GM23338 (cell line): ENCODE results near the gene DSG4.

Experiments used
- CREB1 ChIP-seq: fragments of 250-450 bp; sonication (Bioruptor Pico); IDR thresholded peaks from 2 replicates; pipeline ENCODE4 v1.5.0; 2020; ENCODE audit warnings: low read depth, mild to moderate bottlenecking, moderate library complexity
- CTCF ChIP-seq, 2 experiments: fragments of 200-600 bp in 1 of 2; sonication (generic) in 1 of 2; conservative IDR thresholded peaks; 2 replicates each; pipeline versions ENCODE4 v1.5.1 to v1.6.1; 2016 to 2017; ENCODE audit warnings: antibody characterized with exemption in 2 of 2, low read depth in 2 of 2, mild to moderate bottlenecking in 2 of 2, moderate library complexity in 1 of 2
- ETS1 ChIP-seq: IDR thresholded peaks from 2 replicates; pipeline ENCODE4 v1.6.1; 2016; ENCODE audit warnings: antibody characterized with exemption
- EZH2 ChIP-seq: fragments of 200-600 bp; sonication (generic); IDR thresholded peaks from one replicate; pipeline ENCODE4 v1.8.0; 2017; ENCODE audit warnings: antibody characterized with exemption, mild to moderate bottlenecking, low read depth; ENCODE audit not compliant: unreplicated experiment
- EZH2phosphoT487 ChIP-seq: fragments of 200-600 bp; sonication (generic); IDR thresholded peaks from one replicate; pipeline ENCODE4 v1.8.1; 2018; ENCODE audit warnings: antibody characterized with exemption; ENCODE audit not compliant: unreplicated experiment
- JUNB ChIP-seq: IDR thresholded peaks from one replicate; pipeline ENCODE4 v1.6.1; 2016; ENCODE audit warnings: antibody characterized with exemption; ENCODE audit not compliant: unreplicated experiment
- NANOG ChIP-seq: IDR thresholded peaks from 2 replicates; pipeline ENCODE4 v1.6.1; 2016; ENCODE audit warnings: antibody characterized with exemption, borderline replicate concordance
- POLR2AphosphoS5 ChIP-seq: IDR thresholded peaks from 2 replicates; pipeline ENCODE4 v1.6.1; 2016; ENCODE audit warnings: antibody characterized with exemption, low read depth
- REST ChIP-seq: IDR thresholded peaks from one replicate; pipeline ENCODE4 v1.6.1; 2018; ENCODE audit warnings: antibody characterized with exemption; ENCODE audit not compliant: unreplicated experiment
- STAT1 ChIP-seq: IDR thresholded peaks from one replicate; pipeline ENCODE4 v1.6.1; 2016; ENCODE audit warnings: antibody characterized with exemption; ENCODE audit not compliant: unreplicated experiment
- ZNF114 ChIP-seq: fragments of 250-450 bp; sonication (Bioruptor Pico); IDR thresholded peaks from 2 replicates; pipeline ENCODE4 v1.5.0; 2020; ENCODE audit warnings: mild to moderate bottlenecking, moderate library complexity
- ZNF331 ChIP-seq: fragments of 250-450 bp; sonication (Bioruptor Pico); IDR thresholded peaks from 2 replicates; pipeline ENCODE4 v1.5.0; 2020; ENCODE audit warnings: low read depth, mild to moderate bottlenecking, moderate library complexity
- ZNF462 ChIP-seq: fragments of 250-450 bp; sonication (Bioruptor Pico); IDR thresholded peaks from 2 replicates; pipeline ENCODE4 v1.5.0; 2020; ENCODE audit warnings: mild to moderate bottlenecking, moderate library complexity

GRCh38 chr18:31403409-31403808 lies 26.8 kb downstream of the DSG4 start:
- TF ChIP-seq POLR2AphosphoS5 (no peak), CREB1 (CRISPR knock-in tag) (no peak), CTCF (conservative IDR thresholded peaks at IDR 0.05; ENCODE audit: low read depth in 2 of 2) (no peak), EZH2phosphoT487 (no peak), REST (no peak), EZH2 (no peak), JUNB (no peak), STAT1 (no peak), ZNF114 (CRISPR knock-in tag) (no peak), ZNF462 (CRISPR knock-in tag) (no peak), ETS1 (no peak), ZNF331 (CRISPR knock-in tag) (no peak), NANOG (no peak)
